Esophagus squamous epithelium (tissue), 5 donors: Measurements from ENCODE around the gene RAB40A. TPM values are rescaled to one million over a fixed set of nuclear protein-coding genes. Genes with fewer than 3 reads are reported as not detected.
"Not testable (repeated sequence)": the region's sequence is repeated elsewhere in the genome, so short reads cannot be mapped to it uniquely, and the experiment has no call there.

Experiments used
- DNase-seq: peaks from one replicate; lab custom pipeline; 2025; lab: John Stamatoyannopoulos, UW
- H3K27ac ChIP-seq, 4 donors: fragments of 200-600 bp; sonication (generic); one replicate each; pipeline ENCODE4 v1.5.1; 2016 to 2019; ENCODE audit warnings: mild to moderate bottlenecking in 1 of 4
- H3K27me3 ChIP-seq, 4 donors: fragments of 200-600 bp; sonication (generic); 1 replicate in 3 of 4; 2 replicates in 1 of 4; pipeline versions ENCODE4 v1.5.1 to v1.6.0; 2017 to 2021; ENCODE audit warnings: antibody characterized with exemption in 1 of 4
- H3K36me3 ChIP-seq, 3 donors: fragments of 200-600 bp; sonication (generic); one replicate each; pipeline ENCODE4 v1.5.1; 2016 to 2019
- H3K4me1 ChIP-seq, 3 donors: fragments of 200-600 bp; sonication (generic); one replicate each; pipeline ENCODE4 v1.5.1; 2017 to 2019
- H3K4me3 ChIP-seq, 4 donors: fragments of 200-600 bp; sonication (generic); 1 replicate in 3 of 4; 2 replicates in 1 of 4; pipeline ENCODE4 v1.5.1; 2016 to 2019; ENCODE audit warnings: mild to moderate bottlenecking in 2 of 4, moderate library complexity in 1 of 4
- H3K9me3 ChIP-seq, 3 donors: fragments of 200-600 bp; sonication (generic); one replicate each; pipeline ENCODE4 v1.5.1; 2016 to 2019
- CTCF ChIP-seq, 6 experiments: fragments of 450-650 bp in 4 of 6; fragments of 200-600 bp in 2 of 6; sonication (generic) in 2 of 6; IDR thresholded peaks; one replicate each; pipeline ENCODE4 v1.5.1; 2016 to 2019; ENCODE audit warnings: antibody characterized with exemption in 6 of 6, mild to moderate bottlenecking in 4 of 6, moderate library complexity in 4 of 6
- POLR2A ChIP-seq, 4 donors: fragments of 450-650 bp; IDR thresholded peaks; one replicate each; pipeline ENCODE4 v1.6.1; 2017; ENCODE audit warnings: antibody characterized with exemption in 4 of 4, mild to moderate bottlenecking in 4 of 4, moderate library complexity in 3 of 4
- WGBS, 2 donors: methylation state at CpG; one replicate each; pipeline ENCODE4 v1.1.5; 2018; 5-methylcytosine and 5-hydroxymethylcytosine counted together
- intact Hi-C: fragments of 100-400 bp; cut with DNase I; formaldehyde crosslinking; loops from one replicate; pipeline ENCODE4 v1.15.0; 2022
- total RNA-seq, 4 donors: library from RNA; depleted of rRNA; stranded (reverse); fragments of >200 nt; gene quantifications; one replicate each; pipeline ENCODE4 v1.1.0, GENCODE V29; 2016
- donor health status: DM: yes; HTN: yes; CAD: no.

The RAB40A gene
- total RNA-seq, 4 donors from 2014 or later: 0.15 to 14.1 (median 1.0) TPM

DNA sequence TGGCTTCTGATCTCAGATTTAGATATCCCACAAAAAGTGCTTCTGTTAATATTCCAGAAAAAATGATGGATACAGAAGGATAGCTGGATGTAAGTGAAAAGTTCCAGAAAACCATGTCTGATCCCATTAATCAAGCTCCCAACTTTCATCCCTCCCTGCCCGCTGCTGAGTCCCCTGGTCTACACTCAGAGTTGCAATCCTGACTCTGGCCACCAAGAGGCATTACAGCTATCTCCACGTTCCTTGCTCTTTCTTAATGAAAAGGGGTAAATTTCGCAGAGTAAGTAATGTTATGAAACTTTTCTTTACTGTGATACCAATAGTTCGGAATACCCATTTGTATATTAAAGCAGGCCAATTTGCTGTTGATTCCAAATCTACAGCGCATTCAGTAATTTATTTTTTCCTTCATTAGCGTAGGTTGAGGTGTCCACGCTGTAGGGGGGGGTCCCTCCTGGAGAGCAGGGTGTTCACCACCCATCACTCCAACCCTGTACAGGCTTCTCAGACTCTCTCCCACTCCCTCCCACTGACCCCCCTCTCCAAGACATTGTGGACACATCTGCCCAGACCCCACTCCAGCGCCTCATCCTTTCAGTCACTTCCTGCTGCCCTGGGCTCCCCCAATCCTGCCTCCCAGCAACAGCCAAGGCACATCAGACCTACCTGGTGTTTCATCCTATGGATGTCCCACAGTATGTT is 55.1 kb downstream of the RAB40A start:
- no peaks in the 10 kb centered on the region for H3K27me3 ChIP-seq
- no peak overlapping the region for H3K27ac ChIP-seq
- TF ChIP-seq CTCF (IDR thresholded peaks at IDR 0.05) (peak in 4 of 6 experiments; percentile 17 to 45 (median 30)), POLR2A (IDR thresholded peaks at IDR 0.05) (no peak)
- intact Hi-C loops: loop anchor here (5.0 kb wide), 1 partner anchor 122 kb away; no protein-coding TSS in a partner anchor
- no peak for DNase-seq
- 27 to 42% methylated on average over 8 of the region's 8 CpGs for WGBS, 2 donors
- H3K4me1 ChIP-seq: peaks cover 0 to 6% (median 0%) of the 10 kb centered on the region in 3 donors
- H3K4me3 ChIP-seq: peak overlapping the region; percentile 9 to 55 (median 30)
- no peaks in the 10 kb centered on the region for H3K36me3 ChIP-seq
- no peaks in the 10 kb centered on the region for H3K9me3 ChIP-seq

DNA sequence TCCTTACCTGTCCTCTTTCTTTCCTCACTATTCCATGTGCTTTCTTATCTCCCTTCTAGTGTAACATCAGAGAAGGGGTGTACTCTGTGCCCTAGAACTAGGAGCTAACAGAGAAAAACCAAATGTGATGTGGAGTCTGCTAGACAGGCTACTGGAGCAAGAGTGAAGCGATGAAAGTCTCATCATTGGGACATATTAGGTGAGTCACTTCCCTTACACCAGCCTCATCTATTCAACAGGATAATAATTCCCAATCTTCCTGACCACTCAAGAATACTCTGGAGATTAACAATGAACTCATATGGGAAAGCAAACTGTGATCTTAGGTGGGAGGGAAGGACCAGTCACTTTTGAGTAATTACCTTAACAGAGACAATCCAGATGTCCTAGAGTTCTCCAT is 58.1 kb downstream of the RAB40A start:
- Histone ChIP-seq H3K27ac (no peak overlapping the region), H3K36me3 (no peaks in the 10 kb centered on the region), H3K27me3 (no peaks in the 10 kb centered on the region), H3K4me3 (no peak overlapping the region), H3K4me1 (peaks cover 0 to 6% (median 0%) of the 10 kb centered on the region in 3 donors), H3K9me3 (no peaks in the 10 kb centered on the region)
- intact Hi-C loops: loop anchor here (5.0 kb wide), 1 partner anchor 119 kb away; no protein-coding TSS in a partner anchor
- WGBS, 2 donors: 86 to 89% methylated on average over 1 of the region's 1 CpG
- TF ChIP-seq CTCF (IDR thresholded peaks at IDR 0.05) (no peak), POLR2A (IDR thresholded peaks at IDR 0.05) (no peak)
- no peak for DNase-seq

- H3K4me3 ChIP-seq, H3K27me3 ChIP-seq, DNase-seq, H3K27ac ChIP-seq, H3K9me3 ChIP-seq, H3K36me3 ChIP-seq, H3K4me1 ChIP-seq: not testable (repeated sequence)
- intact Hi-C loops: loop anchor here (5.0 kb wide), 1 partner anchor 118 kb away; no protein-coding TSS in a partner anchor
- WGBS, 2 donors: 88 to 96% methylated on average over 6 to 12 of the region's 15 CpGs
These were observed 59.1 kb downstream of the RAB40A start for GRCh38 chrX:103460001-103460755.

GRCh38 chrX:103453655-103454054 is 65.6 kb downstream of the RAB40A start:
- H3K4me1 ChIP-seq: no peaks in the 10 kb centered on the region
- H3K27ac ChIP-seq: no peak overlapping the region
- TF ChIP-seq POLR2A (IDR thresholded peaks at IDR 0.05) (no peak), CTCF (IDR thresholded peaks at IDR 0.05) (no peak)
- H3K4me3 ChIP-seq: no peak overlapping the region
- no peaks in the 10 kb centered on the region for H3K36me3 ChIP-seq
- no peak for DNase-seq
- H3K27me3 ChIP-seq: no peaks in the 10 kb centered on the region
- intact Hi-C loops: no loop called here
- 24 to 58% methylated on average over 2 of the region's 2 CpGs for WGBS, 2 donors
- H3K9me3 ChIP-seq: peaks cover 0 to 2% (median 0%) of the 10 kb centered on the region in 3 donors

Other genes with a start within 250 kb of the RAB40A start
- gene TCEAL5, start 242.7 kb downstream of the RAB40A start, total RNA-seq: under 1 TPM in 1 of 4 donors, not detected in 3; 0.38 TPM
- gene BEX2, start 208.5 kb downstream of the RAB40A start, total RNA-seq: 10 to 100 TPM in 2 of 4 donors, 1 to 10 TPM in 2; 3.3 to 10.7 (median 7.8) TPM
- 1 to 10 TPM in 2 of 4 donors, not detected in 2; 1.3 to 6.3 TPM for gene TCEAL7, start 189.2 kb downstream of the RAB40A start, total RNA-seq
- gene TCEAL9, start 163.0 kb downstream of the RAB40A start, total RNA-seq: 10 to 100 TPM; 23.0 to 65.5 (median 35.7) TPM
- gene BEX3, start 143.0 kb downstream of the RAB40A start, total RNA-seq: 100 to 1,000 TPM in 1 of 4 donors, 10 to 100 TPM in 3; 32.7 to 104 (median 44.7) TPM
- gene TCEAL4, start 66.0 kb upstream of the RAB40A start, total RNA-seq: 100 to 1,000 TPM in 1 of 4 donors, 10 to 100 TPM in 2, 1 to 10 TPM in 1; 9.8 to 143 (median 36.8) TPM
- 10 to 100 TPM in 2 of 4 donors, 1 to 10 TPM in 2; 2.8 to 38.3 (median 11.3) TPM for gene TCEAL3, start 88.5 kb upstream of the RAB40A start, total RNA-seq
- gene TCEAL1, start 109.5 kb upstream of the RAB40A start, total RNA-seq: 10 to 100 TPM; 10.9 to 89.6 (median 25.7) TPM
- gene MORF4L2, start 167.2 kb upstream of the RAB40A start, total RNA-seq: 100 to 1,000 TPM; 189 to 240 (median 235) TPM
- not detected for gene TMEM31, start 191.4 kb upstream of the RAB40A start, total RNA-seq